Activated CD4-positive, CD25-positive, alpha-beta regulatory T cell treated with anti-CD3 and anti-CD28 coated beads, Interleukin-2, amount 50 U/mL, for 24 hours (primary cell): Measurements from ENCODE around the gene NOTCH1.
A peak's percentile ranks its signal among the peaks of the same experiment; 100 is the strongest.

Experiments used
- ATAC-seq, 2 donors: fragments of 150-1000 bp; cut with Tn5 transposase; one replicate each; pipeline ENCODE4 v1.10.0; 2021; ENCODE audit warnings: mild to moderate bottlenecking in 1 of 2, moderate library complexity in 1 of 2

The NOTCH1 gene

GRCh38 chr9:136514022-136514714 is 31.7 kb downstream of the NOTCH1 start:
- ATAC-seq, result no peak

- no peak for ATAC-seq
Observed at GRCh38 chr9:136513191-136513590, 32.7 kb downstream of the NOTCH1 start.

- peak; percentile 49 to 65 for ATAC-seq
Observed at GRCh38 chr9:136512651-136513071, 33.2 kb downstream of the NOTCH1 start.

GRCh38 chr9:136511670-136512592 is 33.9 kb downstream of the NOTCH1 start:
- ATAC-seq, result no peak

- ATAC-seq, result no peak
Observed at GRCh38 chr9:136511144-136511669, 34.6 kb downstream of the NOTCH1 start.

- no peak for ATAC-seq
Observed at GRCh38 chr9:136510561-136510960, 35.3 kb downstream of the NOTCH1 start.

GRCh38 chr9:136509549-136509948 is 36.3 kb downstream of the NOTCH1 start:
- ATAC-seq, result no peak

- no peak for ATAC-seq
Observed at GRCh38 chr9:136508729-136509500, 36.9 kb downstream of the NOTCH1 start.

GRCh38 chr9:136507992-136508375 is 37.9 kb downstream of the NOTCH1 start:
- ATAC-seq, result no peak

- no peak for ATAC-seq
Observed at GRCh38 chr9:136507221-136507991, 38.4 kb downstream of the NOTCH1 start.

- ATAC-seq, result no peak
Observed at GRCh38 chr9:136506425-136506824, 39.4 kb downstream of the NOTCH1 start.

- ATAC-seq, result no peak
Observed at GRCh38 chr9:136505406-136506403, 40.1 kb downstream of the NOTCH1 start.

GRCh38 chr9:136504512-136505348 is 41.1 kb downstream of the NOTCH1 start:
- no peak for ATAC-seq

- no peak for ATAC-seq
Observed at GRCh38 chr9:136502940-136503550, 42.8 kb downstream of the NOTCH1 start.

GRCh38 chr9:136502196-136502595 is 43.7 kb downstream of the NOTCH1 start:
- no peak for ATAC-seq

GRCh38 chr9:136501686-136502085 is 44.2 kb downstream of the NOTCH1 start:
- ATAC-seq, result no peak

- no peak for ATAC-seq
Observed at GRCh38 chr9:136499935-136500910, 45.6 kb downstream of the NOTCH1 start.
